Testis (tissue), 3 donors: ENCODE measurements around the gene LRMDA. TPM values are rescaled to one million over a fixed set of nuclear protein-coding genes. Genes with fewer than 3 reads are reported as not detected.

ENCODE experiments used
- DNase-seq: peaks from one replicate; pipeline ENCODE4 v3.0.0-alpha.2; 2019
- H3K27ac ChIP-seq, 2 donors: fragments of 200-600 bp; sonication (generic); one replicate each; pipeline ENCODE4 v1.5.1; 2019
- H3K27me3 ChIP-seq: fragments of 200-600 bp; sonication (generic); one replicate; pipeline ENCODE4 v1.5.1; 2019
- H3K36me3 ChIP-seq: fragments of 200-600 bp; sonication (generic); one replicate; pipeline ENCODE4 v1.5.1; 2017; ENCODE audit warnings: low read depth; ENCODE audit errors: missing control alignments
- H3K4me1 ChIP-seq: fragments of 200-600 bp; sonication (generic); one replicate; pipeline ENCODE4 v1.5.1; 2019
- H3K4me3 ChIP-seq, 2 donors: fragments of 200-600 bp; sonication (generic); one replicate each; pipeline ENCODE4 v1.5.1; 2017 to 2019
- H3K9me3 ChIP-seq: fragments of 200-600 bp; sonication (generic); one replicate; pipeline ENCODE4 v1.5.1; 2017
- POLR2A ChIP-seq: fragments of 450-650 bp; IDR thresholded peaks from one replicate; pipeline ENCODE4 v1.6.1; 2017; ENCODE audit warnings: antibody characterized with exemption, mild to moderate bottlenecking, moderate library complexity
- WGBS, 2 donors: methylation state at CpG; one replicate each; pipeline ENCODE4 v1.1.5; 2018; 5-methylcytosine and 5-hydroxymethylcytosine counted together
- intact Hi-C: fragments of 100-400 bp; cut with DNase I; formaldehyde crosslinking; loops from one replicate; pipeline ENCODE4 v1.15.1; 2023; ENCODE audit warnings: low total_unique reads
- polyA plus RNA-seq: library from polyadenylated mRNA; stranded (reverse); fragments of 350-450 nt; fragmentation: Illumina TruSeq; extraction: RNeasy Lipid Tissue Mini Kit (QIAGEN cat#74804); gene quantifications from one replicate; pipeline ENCODE4 v1.2.3, GENCODE V29; 2014; ENCODE audit warnings: low read depth, low replicate concordance; ENCODE audit not compliant: insufficient read depth
- total RNA-seq, 2 donors: library from RNA; depleted of rRNA; stranded (reverse); fragments of >200 nt; gene quantifications; one replicate each; pipeline ENCODE4 v1.2.3, GENCODE V29; 2016
- TF ChIP-seq, protein P1 (sequence below), 3 experiments: fragments of 450-650 bp in 2 of 3; fragments of 200-600 bp in 1 of 3; sonication (generic) in 1 of 3; IDR thresholded peaks; one replicate each; pipeline ENCODE4 v1.5.1; 2016 to 2019; ENCODE audit warnings: antibody characterized with exemption in 3 of 3, mild to moderate bottlenecking in 2 of 3, moderate library complexity in 1 of 3

Gene LRMDA
- total and polyA plus RNA-seq, 3 donors from 2014 or later, result 7.6 to 13.8 (median 10.6) TPM

DNA sequence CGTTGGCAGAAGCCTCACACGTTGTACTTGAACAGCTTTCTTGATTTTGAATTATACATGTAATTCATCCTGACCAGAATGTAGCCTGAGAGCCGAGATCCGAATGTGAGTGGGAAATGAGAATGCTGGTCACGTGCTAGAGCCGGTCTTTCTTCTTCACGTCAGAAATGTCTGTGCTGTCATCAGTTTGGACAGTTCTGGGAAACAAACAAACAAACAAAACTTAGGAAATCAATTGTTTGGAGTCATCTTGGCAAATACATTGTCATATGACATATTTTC lies 729.8 kb downstream of the LRMDA start:
- no peak for DNase-seq
- WGBS, 2 donors, result 48 to 59% methylated on average over 7 of the region's 7 CpGs
- H3K27ac ChIP-seq, result no peak overlapping the region
- no peaks in the 10 kb centered on the region for H3K27me3 ChIP-seq
- no peak overlapping the region for H3K4me3 ChIP-seq
- TF ChIP-seq, protein P1, sequence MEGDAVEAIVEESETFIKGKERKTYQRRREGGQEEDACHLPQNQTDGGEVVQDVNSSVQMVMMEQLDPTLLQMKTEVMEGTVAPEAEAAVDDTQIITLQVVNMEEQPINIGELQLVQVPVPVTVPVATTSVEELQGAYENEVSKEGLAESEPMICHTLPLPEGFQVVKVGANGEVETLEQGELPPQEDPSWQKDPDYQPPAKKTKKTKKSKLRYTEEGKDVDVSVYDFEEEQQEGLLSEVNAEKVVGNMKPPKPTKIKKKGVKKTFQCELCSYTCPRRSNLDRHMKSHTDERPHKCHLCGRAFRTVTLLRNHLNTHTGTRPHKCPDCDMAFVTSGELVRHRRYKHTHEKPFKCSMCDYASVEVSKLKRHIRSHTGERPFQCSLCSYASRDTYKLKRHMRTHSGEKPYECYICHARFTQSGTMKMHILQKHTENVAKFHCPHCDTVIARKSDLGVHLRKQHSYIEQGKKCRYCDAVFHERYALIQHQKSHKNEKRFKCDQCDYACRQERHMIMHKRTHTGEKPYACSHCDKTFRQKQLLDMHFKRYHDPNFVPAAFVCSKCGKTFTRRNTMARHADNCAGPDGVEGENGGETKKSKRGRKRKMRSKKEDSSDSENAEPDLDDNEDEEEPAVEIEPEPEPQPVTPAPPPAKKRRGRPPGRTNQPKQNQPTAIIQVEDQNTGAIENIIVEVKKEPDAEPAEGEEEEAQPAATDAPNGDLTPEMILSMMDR (IDR thresholded peaks at IDR 0.05), result no peak
- no peak for TF ChIP-seq POLR2A
- no peaks in the 10 kb centered on the region for H3K9me3 ChIP-seq
- no peaks in the 10 kb centered on the region for H3K4me1 ChIP-seq
- intact Hi-C loops, result no loop called here
- H3K36me3 ChIP-seq, result no peaks in the 10 kb centered on the region

DNA sequence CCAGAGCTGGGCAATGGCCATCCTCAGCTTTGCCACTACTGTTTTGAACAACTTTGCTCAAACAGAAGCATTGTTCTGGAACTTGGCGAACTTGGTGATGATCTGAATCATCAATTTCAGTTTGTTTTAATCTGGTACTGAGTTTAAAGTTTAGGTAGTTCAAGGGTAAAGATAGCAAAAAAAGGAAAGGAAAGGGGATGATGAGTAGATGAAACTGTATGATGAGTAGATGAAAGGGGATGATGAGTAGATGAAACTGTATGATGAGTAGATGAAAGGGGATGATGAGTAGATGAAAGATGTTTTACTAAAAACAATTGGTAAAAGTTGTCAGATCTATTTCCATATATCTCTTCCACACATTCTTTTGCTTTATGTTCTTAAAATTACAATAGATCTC lies 737.0 kb downstream of the LRMDA start:
- DNase-seq, result no peak
- no peak overlapping the region for H3K27ac ChIP-seq
- H3K4me3 ChIP-seq, result no peak overlapping the region
- no peaks in the 10 kb centered on the region for H3K27me3 ChIP-seq
- H3K9me3 ChIP-seq, result no peaks in the 10 kb centered on the region
- WGBS, 2 donors, result 98 to 100% methylated on average over 1 of the region's 1 CpG
- intact Hi-C loops, result no loop called here
- no peaks in the 10 kb centered on the region for H3K4me1 ChIP-seq
- no peak for TF ChIP-seq POLR2A
- TF ChIP-seq, protein P1 (IDR thresholded peaks at IDR 0.05), result no peak
- no peaks in the 10 kb centered on the region for H3K36me3 ChIP-seq

DNA sequence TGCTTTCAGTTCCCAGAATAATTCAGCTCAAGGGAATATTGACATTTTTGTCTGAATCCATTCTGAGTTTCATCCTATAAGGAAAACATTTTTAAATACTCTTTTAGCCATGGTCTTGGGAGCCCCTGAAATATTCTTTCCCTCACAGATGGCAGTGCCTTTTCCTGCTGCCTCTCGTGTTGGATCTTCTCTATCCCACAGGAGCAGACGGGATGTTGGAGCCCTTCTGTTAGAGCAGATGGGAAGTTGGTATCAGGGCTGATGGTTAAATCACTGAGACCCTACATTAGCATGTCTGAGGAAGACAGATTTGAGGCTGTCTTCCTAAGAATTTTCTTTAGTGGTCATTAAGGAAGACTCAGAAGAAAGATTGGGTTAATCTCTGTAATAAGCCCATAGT lies 737.8 kb downstream of the LRMDA start:
- Histone ChIP-seq H3K9me3 (no peaks in the 10 kb centered on the region), H3K27ac (no peak overlapping the region), H3K27me3 (no peaks in the 10 kb centered on the region), H3K4me3 (no peak overlapping the region), H3K4me1 (no peaks in the 10 kb centered on the region), H3K36me3 (no peaks in the 10 kb centered on the region)
- intact Hi-C loops, result no loop called here
- TF ChIP-seq, protein P1 (IDR thresholded peaks at IDR 0.05), result no peak
- no peak for TF ChIP-seq POLR2A
- 92 to 95% methylated on average over 2 of the region's 2 CpGs for WGBS, 2 donors
- DNase-seq, result no peak

DNA sequence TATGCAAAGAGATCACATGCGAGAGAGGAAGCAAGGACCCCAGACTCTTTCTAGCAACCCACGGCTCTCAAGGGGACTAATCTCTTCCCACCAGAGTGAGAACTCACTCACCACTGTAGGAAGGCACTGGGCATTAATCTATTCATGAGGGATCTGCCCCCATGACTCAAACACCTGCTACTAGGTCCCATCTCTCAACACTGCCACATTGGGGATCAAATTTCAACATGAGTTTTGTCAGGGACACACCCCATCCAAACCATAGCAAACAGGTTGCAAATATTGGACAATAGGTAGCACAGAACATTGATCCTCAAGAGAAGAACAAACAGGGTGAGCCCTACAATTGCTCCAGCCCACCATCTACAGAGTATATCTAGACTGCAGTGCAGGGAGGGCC lies 740.6 kb downstream of the LRMDA start:
- 91 to 100% methylated on average over 1 to 2 of the region's 2 CpGs for WGBS, 2 donors
- no peak for TF ChIP-seq POLR2A
- TF ChIP-seq, protein P1 (IDR thresholded peaks at IDR 0.05), result no peak

DNA sequence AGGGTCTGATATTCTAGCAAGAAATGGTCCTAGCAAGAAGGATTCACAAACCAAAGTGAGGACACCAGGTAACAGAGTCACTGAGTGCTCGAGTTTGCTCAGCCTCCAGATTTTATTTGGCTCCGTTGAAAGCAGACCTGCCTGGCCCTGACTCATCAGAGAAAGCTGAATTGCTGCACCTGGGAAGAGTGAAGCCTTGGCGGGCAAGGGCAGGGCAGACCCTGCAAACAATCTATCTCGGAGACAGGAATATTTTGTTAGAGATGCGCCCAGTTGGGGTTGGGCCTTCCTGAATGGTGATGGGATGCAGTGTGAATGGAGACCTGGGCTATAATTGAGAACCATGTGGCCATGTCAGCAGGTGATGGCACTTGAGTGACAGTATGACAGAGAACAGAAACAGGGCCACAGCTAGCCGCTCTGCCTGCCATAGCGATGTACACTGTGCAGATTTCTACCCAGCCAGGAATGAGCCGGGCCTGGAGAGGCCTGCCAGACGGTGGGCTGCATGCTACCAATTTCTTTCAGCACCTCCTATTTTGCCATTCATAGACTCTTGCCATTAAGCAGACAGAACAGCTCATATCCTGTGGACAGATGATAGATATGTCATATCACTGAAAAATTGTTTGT lies 744.2 kb downstream of the LRMDA start:
- intact Hi-C loops, result no loop called here
- no peak for DNase-seq
- 89 to 96% methylated on average over 8 to 9 of the region's 9 CpGs for WGBS, 2 donors
- TF ChIP-seq POLR2A, result no peak
- TF ChIP-seq, protein P1 (IDR thresholded peaks at IDR 0.05), result no peak
- H3K36me3 ChIP-seq, result no peaks in the 10 kb centered on the region
- H3K27ac ChIP-seq, result no peak overlapping the region
- no peaks in the 10 kb centered on the region for H3K27me3 ChIP-seq
- H3K9me3 ChIP-seq, result no peaks in the 10 kb centered on the region
- no peak overlapping the region for H3K4me3 ChIP-seq
- H3K4me1 ChIP-seq, result no peaks in the 10 kb centered on the region

More for the DNA sequence above, 740.6 kb downstream of the LRMDA start:
- no peaks in the 10 kb centered on the region for H3K9me3 ChIP-seq
- H3K27me3 ChIP-seq, result no peaks in the 10 kb centered on the region
- intact Hi-C loops, result no loop called here
- no peaks in the 10 kb centered on the region for H3K4me1 ChIP-seq
- H3K27ac ChIP-seq, result no peak overlapping the region
- no peak for DNase-seq
- H3K36me3 ChIP-seq, result no peaks in the 10 kb centered on the region
- H3K4me3 ChIP-seq, result no peak overlapping the region
